ENCODE results near the gene CDCA8. TPM values are rescaled to one million over a fixed set of nuclear protein-coding genes. Genes with fewer than 3 reads are reported as not detected.
A peak's percentile ranks its signal among the peaks of the same experiment; 100 is the strongest.

CDCA8 gene
- total and polyA plus RNA-seq, 2 of the 13 experiments (the other 11 are each of a cell fraction or from before 2014, with no cell fraction given): 24.1 to 38.6 TPM

DNA sequence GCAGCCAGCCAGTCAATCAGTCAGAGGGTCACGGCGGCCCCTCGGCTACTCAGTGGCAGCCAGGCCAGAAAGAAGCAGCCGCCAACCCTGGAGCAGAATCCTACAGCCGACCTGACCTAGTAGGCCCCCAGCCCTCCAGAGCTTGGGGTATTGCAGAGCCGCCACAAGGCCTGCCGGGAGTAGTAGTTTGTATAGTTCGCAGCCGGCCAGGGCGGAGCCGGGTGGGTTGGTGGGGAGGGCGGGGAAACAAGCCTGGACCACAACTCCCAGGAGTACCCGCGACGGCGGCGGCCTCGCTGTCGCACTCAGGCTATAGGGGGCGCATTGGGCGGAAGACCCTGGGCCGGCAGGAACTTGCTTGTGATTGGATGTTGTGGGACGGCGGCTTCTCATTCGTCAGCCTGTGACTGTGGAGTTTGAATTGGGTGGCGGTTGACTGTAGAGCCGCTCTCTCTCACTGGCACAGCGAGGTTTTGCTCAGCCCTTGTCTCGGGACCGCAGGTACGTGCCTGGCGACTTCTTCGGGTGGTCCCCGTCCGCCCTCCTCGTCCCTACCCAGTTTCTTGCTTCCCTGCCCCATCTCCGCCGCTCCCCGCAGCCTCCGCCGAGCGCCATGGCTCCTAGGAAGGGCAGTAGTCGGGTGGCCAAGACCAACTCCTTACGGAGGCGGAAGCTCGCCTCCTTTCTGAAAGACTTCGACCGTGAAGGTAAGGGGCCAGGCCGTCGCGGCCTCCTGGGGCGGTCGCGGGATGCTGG is at the start of gene CDCA8 (continued):
- TF ChIP-seq, protein P1, sequence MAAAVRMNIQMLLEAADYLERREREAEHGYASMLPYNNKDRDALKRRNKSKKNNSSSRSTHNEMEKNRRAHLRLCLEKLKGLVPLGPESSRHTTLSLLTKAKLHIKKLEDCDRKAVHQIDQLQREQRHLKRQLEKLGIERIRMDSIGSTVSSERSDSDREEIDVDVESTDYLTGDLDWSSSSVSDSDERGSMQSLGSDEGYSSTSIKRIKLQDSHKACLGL (CRISPR knock-in tag; IDR thresholded peaks at IDR 0.05): peak; percentile 45
- TF ChIP-seq TGIF2 (CRISPR knock-in tag; IDR thresholded peaks at IDR 0.05) (peak; percentile 96), PTBP1 (IDR thresholded peaks at IDR 0.05; ENCODE audit: low read depth, low read length, poor library complexity, severe bottlenecking) (no peak), ARNTL (CRISPR knock-in tag; IDR thresholded peaks at IDR 0.05) (0 out of 2 replicates have a peak, but pooled peaks have one; percentile 22), ZNF557 (CRISPR knock-in tag; IDR thresholded peaks at IDR 0.05) (0 out of 2 replicates have a peak, but pooled peaks have one; percentile 41), SKIL (CRISPR knock-in tag; IDR thresholded peaks at IDR 0.05; ENCODE audit: borderline replicate concordance) (0 out of 2 replicates have a peak, but pooled peaks have one; percentile 0), ZFP36L2 (CRISPR knock-in tag; IDR thresholded peaks at IDR 0.05) (no peak), TBP (CRISPR knock-in tag; IDR thresholded peaks at IDR 0.05) (peak; percentile 93; the same call in 1 of the 2 replicates), NBN (conservative IDR thresholded peaks at IDR 0.05) (no peak), RXRA (CRISPR knock-in tag; IDR thresholded peaks at IDR 0.05) (peak; percentile 40; the same call in 1 of the 2 replicates), SALL1 (CRISPR knock-in tag; IDR thresholded peaks at IDR 0.05) (peak; percentile 39), ZNF749 (CRISPR knock-in tag; IDR thresholded peaks at IDR 0.05; ENCODE audit: borderline replicate concordance) (0 out of 2 replicates have a peak, but pooled peaks have one; percentile 66), RAD51 (IDR thresholded peaks at IDR 0.05; ENCODE audit: borderline replicate concordance) (no peak), ASH2L (IDR thresholded peaks at IDR 0.05; ENCODE audit: insufficient read length, low read depth, low read length) (peak; percentile 10), TFDP1 (CRISPR knock-in tag; IDR thresholded peaks at IDR 0.05; ENCODE audit: borderline replicate concordance) (peak; percentile 97), SP4 (CRISPR knock-in tag; IDR thresholded peaks at IDR 0.05) (peak; percentile 68; the same call in 1 of the 2 replicates), KDM3A (CRISPR knock-in tag; IDR thresholded peaks at IDR 0.05; ENCODE audit: low read depth) (no peak), ZNF160 (CRISPR knock-in tag; IDR thresholded peaks at IDR 0.05) (peak; percentile 67; the same call in 1 of the 2 replicates)
- TF ChIP-seq, protein P2, sequence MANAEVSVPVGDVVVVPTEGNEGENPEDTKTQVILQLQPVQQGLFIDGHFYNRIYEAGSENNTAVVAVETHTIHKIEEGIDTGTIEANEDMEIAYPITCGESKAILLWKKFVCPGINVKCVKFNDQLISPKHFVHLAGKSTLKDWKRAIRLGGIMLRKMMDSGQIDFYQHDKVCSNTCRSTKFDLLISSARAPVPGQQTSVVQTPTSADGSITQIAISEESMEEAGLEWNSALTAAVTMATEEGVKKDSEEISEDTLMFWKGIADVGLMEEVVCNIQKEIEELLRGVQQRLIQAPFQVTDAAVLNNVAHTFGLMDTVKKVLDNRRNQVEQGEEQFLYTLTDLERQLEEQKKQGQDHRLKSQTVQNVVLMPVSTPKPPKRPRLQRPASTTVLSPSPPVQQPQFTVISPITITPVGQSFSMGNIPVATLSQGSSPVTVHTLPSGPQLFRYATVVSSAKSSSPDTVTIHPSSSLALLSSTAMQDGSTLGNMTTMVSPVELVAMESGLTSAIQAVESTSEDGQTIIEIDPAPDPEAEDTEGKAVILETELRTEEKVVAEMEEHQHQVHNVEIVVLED (CRISPR knock-in tag; IDR thresholded peaks at IDR 0.05; ENCODE audit: borderline replicate concordance): peak; percentile 89
- TF ChIP-seq, protein P3, sequence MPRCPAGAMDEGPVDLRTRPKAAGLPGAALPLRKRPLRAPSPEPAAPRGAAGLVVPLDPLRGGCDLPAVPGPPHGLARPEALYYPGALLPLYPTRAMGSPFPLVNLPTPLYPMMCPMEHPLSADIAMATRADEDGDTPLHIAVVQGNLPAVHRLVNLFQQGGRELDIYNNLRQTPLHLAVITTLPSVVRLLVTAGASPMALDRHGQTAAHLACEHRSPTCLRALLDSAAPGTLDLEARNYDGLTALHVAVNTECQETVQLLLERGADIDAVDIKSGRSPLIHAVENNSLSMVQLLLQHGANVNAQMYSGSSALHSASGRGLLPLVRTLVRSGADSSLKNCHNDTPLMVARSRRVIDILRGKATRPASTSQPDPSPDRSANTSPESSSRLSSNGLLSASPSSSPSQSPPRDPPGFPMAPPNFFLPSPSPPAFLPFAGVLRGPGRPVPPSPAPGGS (CRISPR knock-in tag; IDR thresholded peaks at IDR 0.05): no peak
- TF ChIP-seq, protein P4, sequence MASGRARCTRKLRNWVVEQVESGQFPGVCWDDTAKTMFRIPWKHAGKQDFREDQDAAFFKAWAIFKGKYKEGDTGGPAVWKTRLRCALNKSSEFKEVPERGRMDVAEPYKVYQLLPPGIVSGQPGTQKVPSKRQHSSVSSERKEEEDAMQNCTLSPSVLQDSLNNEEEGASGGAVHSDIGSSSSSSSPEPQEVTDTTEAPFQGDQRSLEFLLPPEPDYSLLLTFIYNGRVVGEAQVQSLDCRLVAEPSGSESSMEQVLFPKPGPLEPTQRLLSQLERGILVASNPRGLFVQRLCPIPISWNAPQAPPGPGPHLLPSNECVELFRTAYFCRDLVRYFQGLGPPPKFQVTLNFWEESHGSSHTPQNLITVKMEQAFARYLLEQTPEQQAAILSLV (CRISPR knock-in tag; IDR thresholded peaks at IDR 0.05; ENCODE audit: borderline replicate concordance): 0 out of 2 replicates have a peak, but pooled peaks have one; percentile 52

All from HepG2 (cell line).